ENCODE measurements around the gene GRID1. TPM values are rescaled to one million over a fixed set of nuclear protein-coding genes. Genes with fewer than 3 reads are reported as not detected.

Gene GRID1
- total and polyA plus RNA-seq, 9 of the 15 experiments (the other 6 are each of a cell fraction or from before 2014, with no cell fraction given): 0.01 to 7.2 (median 1.2) TPM

GRCh38 chr10:85724215-85724614 is 642.4 kb downstream of the GRID1 start:
- ChIA-PET POLR2A (no interaction called here), CTCF (ENCODE audit: low intra/inter-chr PET ratio) (no interaction called here)
- Histone ChIP-seq H4K20me1 (replicated peaks; ENCODE audit: control insufficient read depth, insufficient read depth, low read length) (no peaks in the 10 kb centered on the region), H3K4me1 (replicated peaks in 1 of 2; ENCODE audit: control insufficient read depth in 2 of 2, insufficient read depth in 2 of 2, low read length in 2 of 2) (no peaks in the 10 kb centered on the region; a peak in 1 of 5 replicates), H3K9me3 (replicated peaks; ENCODE audit: control insufficient read depth, insufficient read depth, low read depth, low read length) (no peaks in the 10 kb centered on the region), H3K27me3 (ENCODE audit: control insufficient read depth in 2 of 2, insufficient read depth in 2 of 2, low read length in 2 of 2) (no peaks in the 10 kb centered on the region; a peak in 2 of 5 replicates), H3K36me3 (ENCODE audit: control insufficient read depth, insufficient read depth, low read length) (no peaks in the 10 kb centered on the region), H3K27ac (ENCODE audit: extremely low read depth, low read depth, low read length) (no peak overlapping the region), H3K79me2 (ENCODE audit: control insufficient read depth, insufficient read depth, low read length) (no peaks in the 10 kb centered on the region), H3K4me3 (no peak overlapping the region), H3K4me2 (ENCODE audit: insufficient read depth, low read length) (no peak overlapping the region), H3K9ac (ENCODE audit: insufficient read depth in 1 of 2, low read depth in 2 of 2, low read length in 2 of 2) (no peak overlapping the region), H2AFZ (ENCODE audit: low read depth, low read length) (no peak overlapping the region), H3K9me1 (ENCODE audit: control insufficient read depth, insufficient read depth, low read length) (no peaks in the 10 kb centered on the region)
- in situ Hi-C loops (cut with MboI) (no loop called here), intact Hi-C loops (cut with micrococcal nuclease) (no loop called here)
- peak; percentile 54; the same call in 1 of the 3 replicates for ATAC-seq
- WGBS (ENCODE audit: insufficient coverage, low coverage, missing lambda C conversion rate): 4% methylated on average over 6 of the region's 6 CpGs
- no TSS peak for BruUV-seq (replicated peaks)
- DNase-seq (ENCODE audit: extremely low read depth in 1 of 4, low spot score in 3 of 4): no peak
- no peak for FAIRE-seq
- TF ChIP-seq BCOR (IDR thresholded peaks at IDR 0.05) (no peak), REST (IDR thresholded peaks at IDR 0.05; ENCODE audit: borderline replicate concordance) (no peak), REST (CRISPR knock-in tag; IDR thresholded peaks at IDR 0.05; ENCODE audit: low read depth) (no peak), MYNN (IDR thresholded peaks at IDR 0.05) (no peak), MYNN (CRISPR knock-in tag; IDR thresholded peaks at IDR 0.05) (no peak), NRF1 (conservative IDR thresholded peaks at IDR 0.05 in 1 of 2, IDR thresholded peaks at IDR 0.05 in 1 of 2) (no peak), ATF1 (CRISPR knock-in tag; IDR thresholded peaks at IDR 0.05) (no peak), ATF1 (tag; IDR thresholded peaks at IDR 0.05) (no peak), STAT6 (CRISPR knock-in tag; IDR thresholded peaks at IDR 0.05) (no peak), DLX4 (CRISPR knock-in tag; IDR thresholded peaks at IDR 0.05) (no peak), HES1 (IDR thresholded peaks at IDR 0.05; ENCODE audit: low read depth) (no peak), DMBX1 (CRISPR knock-in tag; IDR thresholded peaks at IDR 0.05; ENCODE audit: borderline replicate concordance) (no peak), MCM2 (IDR thresholded peaks at IDR 0.05; ENCODE audit: low read depth) (no peak)
